Fibroblast of skin of right quadriceps (primary cell): Measurements from ENCODE around the gene WFIKKN1.

Experiments
- DNase-seq: peaks from one replicate; pipeline ENCODE4 v3.0.0-alpha.2; 2013

Gene WFIKKN1

GRCh38 chr16:630815-631405, at the start of gene WFIKKN1:
WFIKKN1 (plus strand) TSS chr16:630985; CDS start chr16:631254, 269 bp downstream.
- DNase-seq = no peak

GRCh38 chr16:582218-582613, 48.6 kb upstream of the WFIKKN1 start:
- DNase-seq = no peak

- DNase-seq = no peak
Observed at GRCh38 chr16:582614-583331, 48.0 kb upstream of the WFIKKN1 start.

- no peak for DNase-seq
Observed at GRCh38 chr16:583470-583814, 47.3 kb upstream of the WFIKKN1 start.

GRCh38 chr16:583815-584591, 46.8 kb upstream of the WFIKKN1 start:
- DNase-seq = no peak

GRCh38 chr16:585351-585750, 45.4 kb upstream of the WFIKKN1 start:
- DNase-seq = no peak

- peak; percentile 37 for DNase-seq
Observed at GRCh38 chr16:586047-586644, 44.6 kb upstream of the WFIKKN1 start.

- DNase-seq = no peak
Observed at GRCh38 chr16:586645-587590, 43.9 kb upstream of the WFIKKN1 start.

GRCh38 chr16:588639-588888, 42.2 kb upstream of the WFIKKN1 start:
- peak; percentile 48 for DNase-seq

- DNase-seq = peak; percentile 95
Observed at GRCh38 chr16:588889-589657, 41.7 kb upstream of the WFIKKN1 start.

- DNase-seq = peak; percentile 97
Observed at GRCh38 chr16:589658-590187, 41.1 kb upstream of the WFIKKN1 start, which contains the start of gene RAB40C. RAB40C (plus strand) TSS chr16:590066; CDS start chr16:590292, 226 bp downstream.

GRCh38 chr16:590188-590814, 40.5 kb upstream of the WFIKKN1 start:
- DNase-seq = peak; percentile 34

GRCh38 chr16:590815-591200, 40.0 kb upstream of the WFIKKN1 start:
- no peak for DNase-seq

GRCh38 chr16:591231-591630, 39.6 kb upstream of the WFIKKN1 start:
- DNase-seq = no peak

GRCh38 chr16:591892-592517, 38.8 kb upstream of the WFIKKN1 start:
- no peak for DNase-seq

- DNase-seq = no peak
Observed at GRCh38 chr16:592518-593306, 38.1 kb upstream of the WFIKKN1 start.

GRCh38 chr16:593406-593805, 37.4 kb upstream of the WFIKKN1 start:
- DNase-seq = no peak

GRCh38 chr16:593807-594206, 37.0 kb upstream of the WFIKKN1 start:
- no peak for DNase-seq

- DNase-seq = no peak
Observed at GRCh38 chr16:595094-595528, 35.7 kb upstream of the WFIKKN1 start.
